ENCODE data around the gene ASIC2.

Gene ASIC2

DNA sequence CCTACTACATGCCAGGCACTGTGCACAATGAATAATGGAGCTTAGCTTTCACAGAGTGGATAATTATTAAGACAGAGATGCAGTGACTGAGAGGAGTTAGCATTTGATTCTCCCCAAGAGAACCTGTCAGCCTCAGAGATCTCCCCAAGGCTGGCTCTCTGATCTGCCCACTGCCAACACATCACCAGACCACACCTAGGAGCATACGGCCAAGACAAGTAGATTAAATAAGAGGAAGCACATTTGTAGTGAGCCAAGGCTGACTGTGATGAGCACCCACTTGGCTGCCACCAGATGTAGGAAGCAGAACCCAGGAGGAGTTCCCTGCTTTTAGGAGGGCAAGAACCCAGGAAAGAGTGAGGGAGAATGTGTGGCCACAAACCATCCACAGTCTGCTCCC, 171.3 kb downstream of the ASIC2 start:
- no peak overlapping the region for H3K27ac ChIP-seq (ENCODE audit: extremely low read depth, low read depth, low read length)
- H3K4me3 ChIP-seq (ENCODE audit: low read depth, low read length) = no peak overlapping the region
- no peaks in the 10 kb centered on the region for H3K4me1 ChIP-seq (ENCODE audit: control insufficient read depth, insufficient read depth, low read length)
- TF ChIP-seq ZFP3 (tag by site-specific recombination; IDR thresholded peaks at IDR 0.05; ENCODE audit: low read depth) (no peak), KLF8 (tag by site-specific recombination; IDR thresholded peaks at IDR 0.05) (no peak), ZNF354C (tag by site-specific recombination; IDR thresholded peaks at IDR 0.05; ENCODE audit: borderline replicate concordance, low read depth) (no peak), OSR2 (tag by site-specific recombination; IDR thresholded peaks at IDR 0.05) (no peak), ZNF747 (tag by site-specific recombination; IDR thresholded peaks at IDR 0.05) (no peak), ZNF114 (tag by site-specific recombination; IDR thresholded peaks at IDR 0.05) (no peak), ZNF121 (tag by site-specific recombination; IDR thresholded peaks at IDR 0.05) (no peak), HOXC10 (CRISPR knock-in tag; IDR thresholded peaks at IDR 0.05) (no peak), ZNF341 (tag by site-specific recombination; IDR thresholded peaks at IDR 0.05; ENCODE audit: low read depth) (no peak), ZNF558 (tag by site-specific recombination; IDR thresholded peaks at IDR 0.05) (no peak), ZNF302 (tag by site-specific recombination; IDR thresholded peaks at IDR 0.05; ENCODE audit: low read depth) (no peak), ZNF366 (tag by site-specific recombination; conservative IDR thresholded peaks at IDR 0.05) (no peak), ZNF175 (tag by site-specific recombination; IDR thresholded peaks at IDR 0.05) (no peak), ZBTB44 (tag by site-specific recombination; IDR thresholded peaks at IDR 0.05) (no peak), SP3 (tag by site-specific recombination; IDR thresholded peaks at IDR 0.05) (no peak), ZNF10 (tag by site-specific recombination; IDR thresholded peaks at IDR 0.05) (no peak), SCRT2 (tag by site-specific recombination; IDR thresholded peaks at IDR 0.05) (no peak)
- TF ChIP-seq, protein P1, sequence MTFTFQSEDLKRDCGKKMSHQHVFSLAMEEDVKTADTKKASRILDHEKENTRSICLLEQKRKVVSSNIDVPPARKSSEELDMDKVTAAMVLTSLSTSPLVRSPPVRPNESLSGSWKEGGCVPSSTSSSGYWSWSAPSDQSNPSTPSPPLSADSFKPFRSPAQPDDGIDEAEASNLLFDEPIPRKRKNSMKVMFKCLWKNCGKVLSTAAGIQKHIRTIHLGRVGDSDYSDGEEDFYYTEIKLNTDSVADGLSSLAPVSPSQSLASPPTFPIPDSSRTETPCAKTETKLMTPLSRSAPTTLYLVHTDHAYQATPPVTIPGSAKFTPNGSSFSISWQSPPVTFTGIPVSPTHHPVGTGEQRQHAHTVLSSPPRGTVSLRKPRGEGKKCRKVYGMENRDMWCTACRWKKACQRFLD (tag by site-specific recombination; IDR thresholded peaks at IDR 0.05) = no peak
- ChIA-PET POLR2A (no interaction called here), CTCF (no interaction called here)
- no peaks in the 10 kb centered on the region for H3K36me3 ChIP-seq (ENCODE audit: control insufficient read depth in 2 of 2, insufficient read depth in 1 of 2, low read length in 2 of 2)
- no peaks in the 10 kb centered on the region for H3K9me3 ChIP-seq (ENCODE audit: control insufficient read depth, insufficient read depth, low read depth, low read length)

DNA sequence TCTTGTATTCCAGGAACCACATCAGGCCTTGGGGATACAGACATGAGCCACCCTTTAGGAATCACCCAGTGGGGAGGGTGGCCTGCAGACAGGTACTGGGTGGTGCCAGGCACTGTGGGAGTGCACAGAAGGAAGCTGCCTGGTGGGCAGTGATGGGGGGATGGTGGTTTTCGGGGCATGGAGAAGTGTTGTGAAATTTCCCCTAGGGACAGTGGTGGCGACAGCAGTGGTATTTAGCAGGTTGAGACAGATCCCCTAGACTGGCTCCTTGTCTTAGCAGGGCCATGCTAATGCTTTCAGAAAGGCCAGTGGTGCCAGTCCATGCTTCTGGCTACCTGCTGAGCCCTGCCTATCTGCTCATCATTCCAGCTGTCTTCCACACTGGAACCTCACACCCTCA, 171.8 kb downstream of the ASIC2 start:
- no peak overlapping the region for H3K4me3 ChIP-seq (ENCODE audit: low read depth, low read length)
- POLR2A ChIA-PET = no interaction called here
- no peaks in the 10 kb centered on the region for H3K9me3 ChIP-seq (ENCODE audit: control insufficient read depth, insufficient read depth, low read depth, low read length)
- CTCF ChIA-PET = interaction anchor here (1.4 kb wide), 1 partner anchor 83 kb away, joined by 4 read pairs; no protein-coding TSS in a partner anchor
- TF ChIP-seq ZNF654 (tag by site-specific recombination; IDR thresholded peaks at IDR 0.05; ENCODE audit: low read depth) (no peak), ZNF248 (tag by site-specific recombination; IDR thresholded peaks at IDR 0.05) (no peak)
- H3K4me1 ChIP-seq (ENCODE audit: control insufficient read depth, insufficient read depth, low read length) = no peaks in the 10 kb centered on the region
- H3K27ac ChIP-seq (ENCODE audit: extremely low read depth, low read depth, low read length) = no peak overlapping the region
- H3K36me3 ChIP-seq (ENCODE audit: control insufficient read depth in 2 of 2, insufficient read depth in 1 of 2, low read length in 2 of 2) = no peaks in the 10 kb centered on the region

- Histone ChIP-seq H3K4me3 (ENCODE audit: low read depth, low read length) (no peak overlapping the region), H3K27ac (ENCODE audit: extremely low read depth, low read depth, low read length) (no peak overlapping the region), H3K36me3 (ENCODE audit: control insufficient read depth in 2 of 2, insufficient read depth in 1 of 2, low read length in 2 of 2) (no peaks in the 10 kb centered on the region), H3K4me1 (ENCODE audit: control insufficient read depth, insufficient read depth, low read length) (no peaks in the 10 kb centered on the region), H3K9me3 (ENCODE audit: control insufficient read depth, insufficient read depth, low read depth, low read length) (no peaks in the 10 kb centered on the region)
- POLR2A ChIA-PET = no interaction called here
- no peak for TF ChIP-seq ZNF416 (tag by site-specific recombination; IDR thresholded peaks at IDR 0.05)
- no peak for TF ChIP-seq ZNF18 (tag by site-specific recombination; IDR thresholded peaks at IDR 0.05)
- TF ChIP-seq SP3 (tag by site-specific recombination; IDR thresholded peaks at IDR 0.05) = no peak
- no peak for TF ChIP-seq ZSCAN4 (tag by site-specific recombination; IDR thresholded peaks at IDR 0.05)
- no peak for TF ChIP-seq ZNF792 (tag by site-specific recombination; IDR thresholded peaks at IDR 0.05)
- CTCF ChIA-PET = interaction anchor here (1.4 kb wide), 1 partner anchor 82 kb away, joined by 4 read pairs; no protein-coding TSS in a partner anchor
Measured at GRCh38 chr17:33120103-33120502, 173.0 kb downstream of the ASIC2 start.
